OCI-M1 (cell line): ENCODE measurements around the gene JAK2.
"Not testable (repeated sequence)": the region's sequence is repeated elsewhere in the genome, so short reads cannot be mapped to it uniquely, and the experiment has no call there.

Experiments used
- DNase-seq: peaks from one replicate; lab custom pipeline; 2025; lab: John Stamatoyannopoulos, UW

Gene JAK2

GRCh38 chr9:4984621-4985385 lies at the start of gene JAK2:
TSS of gene JAK2 (plus strand) at chr9:4985272. CDS start at chr9:5021988, 36,716 bp downstream.
- DNase-seq = peak; percentile 100

GRCh38 chr9:4936277-4936676 lies 48.8 kb upstream of the JAK2 start:
- DNase-seq = peak; percentile 100

DNA sequence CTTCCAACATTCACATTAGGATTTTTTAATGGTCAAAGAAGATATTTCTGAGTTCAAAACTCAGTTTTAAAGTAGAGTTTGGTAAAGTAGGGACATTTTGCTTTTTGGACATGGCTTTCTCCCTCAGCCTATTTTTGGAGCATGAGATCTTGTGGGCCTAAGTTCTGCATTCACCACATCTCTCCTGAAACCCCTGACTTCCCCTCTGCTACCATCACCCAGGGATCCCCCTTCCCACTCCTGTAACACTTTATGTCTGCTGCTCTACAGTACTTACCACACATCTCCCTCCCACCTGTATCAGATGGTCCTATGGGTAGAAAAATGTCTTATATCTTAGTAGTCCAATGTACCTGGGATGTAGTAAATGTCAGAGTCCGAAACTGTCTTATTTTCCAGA lies 48.2 kb upstream of the JAK2 start:
- peak; percentile 99 for DNase-seq

- peak; percentile 99 for DNase-seq
Measured at GRCh38 chr9:4937446-4937845, 47.6 kb upstream of the JAK2 start.

DNA sequence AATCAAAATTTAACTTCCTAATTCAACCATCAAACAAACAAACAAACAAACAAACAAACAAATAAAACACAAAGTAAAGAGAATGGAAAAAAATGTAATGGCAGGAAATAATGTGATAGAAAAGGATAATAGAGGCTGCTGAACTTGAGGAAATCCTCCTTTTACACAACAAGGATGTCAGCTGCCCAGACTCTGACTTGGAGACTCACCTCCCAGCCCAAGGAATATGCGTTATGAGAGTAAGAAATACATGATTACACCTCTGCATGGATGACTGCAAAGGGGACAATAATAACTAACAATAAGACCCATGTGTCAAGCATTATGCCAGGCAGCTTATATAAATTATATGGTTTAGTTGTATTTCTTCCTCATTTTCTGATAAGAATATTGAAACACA lies 46.6 kb upstream of the JAK2 start:
- DNase-seq = no peak

DNA sequence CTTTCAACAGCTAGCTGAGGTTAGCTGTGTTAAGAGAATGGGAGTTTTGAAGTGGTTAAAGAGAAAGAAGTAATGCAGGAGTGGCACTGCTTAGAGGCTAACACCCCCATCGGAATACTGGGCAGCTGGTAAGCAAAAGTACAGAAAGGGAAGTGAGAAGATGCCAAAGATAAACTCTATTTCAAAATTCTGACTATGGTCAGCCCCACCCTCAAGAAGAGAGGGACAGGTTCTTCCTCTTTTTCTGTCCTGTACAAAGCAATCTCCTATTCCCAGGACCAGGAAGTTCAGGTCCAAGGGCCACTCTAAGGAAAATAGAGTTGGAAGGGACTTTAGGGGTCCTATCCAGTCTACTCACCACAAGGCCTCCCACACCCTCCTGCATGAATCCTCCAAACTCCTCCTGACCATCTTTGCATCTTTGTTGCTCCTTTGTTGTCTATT lies 45.9 kb upstream of the JAK2 start:
- peak; percentile 100 for DNase-seq

DNA sequence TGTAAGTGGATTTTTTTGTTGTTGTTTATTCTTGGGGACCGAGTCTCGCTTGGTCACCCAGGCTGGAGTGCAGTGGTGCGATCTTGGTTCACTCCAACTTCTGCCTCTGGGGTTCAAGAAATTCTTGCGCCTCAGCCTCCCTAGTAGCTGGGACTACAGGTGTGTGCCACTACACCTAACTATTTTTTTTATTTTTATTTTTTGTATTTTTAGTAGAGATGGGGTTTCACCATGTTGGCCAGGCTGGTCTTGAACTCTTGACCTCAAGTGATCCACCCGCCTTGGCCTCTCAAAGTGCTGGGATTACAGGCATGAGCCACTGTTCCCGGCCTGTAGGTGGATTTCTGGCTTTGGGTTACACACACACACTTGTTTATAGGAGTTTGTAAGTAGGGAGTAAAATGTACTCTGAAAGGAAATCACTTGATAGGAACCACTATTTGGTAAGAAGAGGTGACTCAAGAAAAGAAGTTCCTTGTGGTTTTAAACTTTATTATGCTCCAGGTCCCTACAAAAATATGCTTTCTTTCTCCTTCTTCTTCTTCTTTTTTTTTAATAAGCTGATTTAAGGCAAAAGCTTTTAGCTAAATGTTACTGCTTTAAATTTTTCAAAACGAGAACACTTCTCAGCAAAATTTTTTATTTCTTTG lies 42.9 kb upstream of the JAK2 start:
- DNase-seq = peak; percentile 98

DNA sequence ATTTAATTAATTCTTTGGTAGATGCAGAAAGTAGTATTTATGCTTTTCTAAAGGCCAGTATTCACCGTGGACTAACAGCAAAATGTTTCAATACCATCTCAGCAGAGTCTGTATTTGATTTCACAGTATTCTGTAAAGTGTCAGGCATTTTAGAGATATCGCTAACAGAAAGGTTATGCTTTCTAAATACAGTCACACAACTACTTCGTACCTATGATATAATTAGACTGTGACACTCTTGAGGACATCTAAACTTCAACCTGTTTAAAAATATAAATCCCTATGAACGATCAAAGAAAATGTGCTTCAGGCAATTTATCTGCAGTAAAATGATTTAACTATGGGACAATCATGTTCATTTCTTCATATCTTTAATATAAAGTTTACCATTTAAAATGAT lies 41.7 kb upstream of the JAK2 start:
- no peak for DNase-seq

DNA sequence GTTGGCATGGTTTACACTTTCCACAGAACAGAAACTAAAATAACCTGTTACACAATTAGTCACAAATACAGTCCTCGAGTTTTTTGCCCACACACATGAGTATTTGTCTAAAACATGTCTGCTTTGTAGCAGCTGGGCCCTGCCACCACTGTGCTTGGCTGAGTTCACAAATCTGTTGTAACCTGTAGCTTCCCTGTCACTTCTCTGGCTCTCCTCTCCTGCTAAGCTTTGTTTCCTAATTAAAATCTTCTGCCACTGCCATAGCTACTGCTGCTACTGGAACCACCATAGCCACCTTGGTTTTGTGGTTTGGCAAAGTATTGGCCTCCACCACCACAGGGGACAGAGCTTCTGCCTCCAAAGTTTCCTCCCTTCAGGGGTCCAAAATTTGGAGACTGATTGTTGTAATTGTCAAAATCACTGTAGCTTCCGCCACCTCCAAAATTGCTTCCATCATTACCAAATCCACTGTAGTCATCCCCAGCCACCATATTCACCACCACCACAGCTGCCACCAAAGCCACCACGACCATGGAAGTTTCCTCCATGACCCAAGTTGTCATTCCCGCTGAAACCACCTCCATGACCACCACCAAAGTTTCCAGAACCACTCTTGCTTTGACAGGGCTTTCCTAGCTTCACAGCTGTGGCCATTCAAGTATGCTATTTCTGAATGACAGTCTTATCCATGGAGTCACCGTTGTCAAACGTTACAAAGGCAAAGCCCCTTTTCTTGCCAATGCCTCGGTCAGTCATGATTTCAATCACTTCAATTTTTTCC lies 40.5 kb upstream of the JAK2 start:
- DNase-seq = not testable (repeated sequence)

- DNase-seq = no peak
Measured at GRCh38 chr9:4946937-4947336, 38.1 kb upstream of the JAK2 start.

- no peak for DNase-seq
Measured at GRCh38 chr9:4955836-4956235, 29.2 kb upstream of the JAK2 start.

DNA sequence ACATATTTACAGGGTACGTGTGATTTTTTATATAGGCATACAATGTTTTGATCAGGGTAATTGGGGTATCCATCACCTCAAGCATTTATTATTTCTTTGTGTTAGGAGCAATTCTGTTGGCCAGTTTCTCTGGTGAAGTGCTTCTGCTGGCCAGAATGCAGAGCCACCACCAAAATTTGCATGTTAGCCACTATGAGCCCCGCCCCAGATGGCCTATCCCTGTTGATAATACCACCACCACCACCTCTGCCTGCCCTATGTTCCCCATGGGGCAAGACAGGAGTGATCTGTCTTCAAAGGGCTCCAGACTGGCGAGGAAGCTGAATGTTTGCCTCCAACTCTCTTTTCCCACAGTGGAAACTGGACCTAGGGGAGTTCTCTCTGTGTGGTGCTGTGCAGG lies 26.0 kb upstream of the JAK2 start:
- DNase-seq = peak; percentile 98

DNA sequence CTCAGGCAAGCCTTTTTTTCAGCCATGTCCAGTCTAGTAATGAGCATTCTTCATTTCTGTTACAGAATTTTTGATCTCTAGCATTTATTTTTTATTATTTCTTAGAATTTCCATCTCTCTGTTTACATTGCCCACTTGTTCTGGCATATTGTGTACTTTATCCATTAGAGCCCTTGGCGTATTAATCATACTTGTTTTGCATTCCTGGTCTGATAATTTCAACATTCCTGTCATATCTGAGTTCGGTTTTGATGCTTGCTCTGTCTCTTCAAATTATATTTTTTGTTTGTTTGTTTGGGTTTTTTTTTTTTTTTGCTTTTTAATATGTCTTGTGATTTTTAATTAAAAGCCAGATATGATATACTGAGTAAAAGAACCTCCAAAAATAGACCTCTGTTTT lies 23.0 kb upstream of the JAK2 start:
- no peak for DNase-seq

- DNase-seq = peak; percentile 96
Measured at GRCh38 chr9:4964540-4964939, 20.5 kb upstream of the JAK2 start.

GRCh38 chr9:4965174-4965821 lies 19.8 kb upstream of the JAK2 start:
- DNase-seq = peak; percentile 99

DNA sequence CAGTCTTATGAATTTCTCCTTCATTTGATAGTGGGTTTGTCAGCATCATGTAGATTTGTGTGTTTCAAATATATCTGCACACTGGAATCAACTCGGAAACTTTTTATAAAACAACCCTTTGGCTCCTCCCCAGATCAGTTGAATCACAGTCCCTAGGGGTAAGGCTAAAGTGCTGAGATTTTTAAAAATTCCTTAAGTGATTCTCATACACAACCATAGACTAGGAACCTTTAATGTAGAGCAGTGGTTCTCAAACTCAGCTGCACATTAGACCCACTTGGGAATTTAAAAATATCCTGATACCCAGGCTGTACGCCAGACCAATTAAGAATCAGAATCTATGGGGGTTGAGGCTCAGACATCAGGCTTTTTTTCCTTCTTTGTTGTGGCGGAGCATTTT lies 17.5 kb upstream of the JAK2 start:
- DNase-seq = no peak

- no peak for DNase-seq
Measured at GRCh38 chr9:4969130-4969529, 15.9 kb upstream of the JAK2 start.

DNA sequence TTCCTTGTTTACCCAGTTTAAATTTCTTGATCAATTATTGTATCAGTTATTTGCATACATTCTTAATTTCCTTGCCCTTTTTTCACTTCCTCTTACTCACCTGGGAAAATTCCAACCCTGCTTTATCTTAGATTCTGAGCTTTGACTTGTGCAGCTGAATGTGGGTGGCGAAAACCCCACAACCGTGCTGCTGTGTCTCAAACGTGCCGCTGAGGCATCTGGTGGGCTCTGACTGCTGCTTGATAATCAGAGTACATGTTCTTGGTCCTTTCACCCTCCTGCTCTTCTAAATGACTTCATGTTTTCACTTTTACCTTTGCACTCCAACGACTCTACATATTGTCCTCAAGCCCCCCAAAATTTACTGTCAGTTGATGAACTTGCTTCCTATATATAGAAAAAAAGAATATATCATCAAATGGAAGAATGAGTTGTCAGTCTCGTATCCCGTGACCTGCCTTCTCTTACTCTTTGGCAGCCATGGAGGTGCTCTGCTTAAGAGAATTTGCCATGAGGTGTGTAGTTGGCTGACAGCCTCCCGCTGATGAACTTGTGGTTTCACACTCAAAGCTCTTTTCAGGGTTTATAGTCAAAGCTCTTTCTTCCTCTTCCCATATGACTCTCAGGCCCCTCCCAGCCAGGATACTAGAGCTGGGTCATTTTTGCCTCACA lies 14.0 kb upstream of the JAK2 start:
- peak; percentile 100 for DNase-seq

DNA sequence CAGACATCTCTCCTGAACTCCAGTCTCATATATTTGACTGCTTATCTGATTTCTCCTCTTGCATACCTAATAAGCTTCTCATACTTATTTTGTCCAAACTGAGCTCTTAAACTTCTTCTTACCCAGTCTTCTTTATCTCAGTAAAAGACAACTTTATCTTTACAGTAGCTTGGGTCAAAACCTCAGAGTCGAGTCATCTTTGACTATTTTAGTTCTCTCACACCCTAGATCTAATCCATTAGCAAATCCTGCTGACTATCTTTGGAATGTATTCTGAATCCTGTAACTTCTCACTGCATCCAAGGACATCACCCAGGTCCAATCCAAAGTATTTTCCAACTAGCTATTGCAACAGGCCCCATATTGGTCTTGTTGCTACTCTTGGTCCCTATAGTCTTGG lies 11.8 kb upstream of the JAK2 start:
- DNase-seq = peak; percentile 92

DNA sequence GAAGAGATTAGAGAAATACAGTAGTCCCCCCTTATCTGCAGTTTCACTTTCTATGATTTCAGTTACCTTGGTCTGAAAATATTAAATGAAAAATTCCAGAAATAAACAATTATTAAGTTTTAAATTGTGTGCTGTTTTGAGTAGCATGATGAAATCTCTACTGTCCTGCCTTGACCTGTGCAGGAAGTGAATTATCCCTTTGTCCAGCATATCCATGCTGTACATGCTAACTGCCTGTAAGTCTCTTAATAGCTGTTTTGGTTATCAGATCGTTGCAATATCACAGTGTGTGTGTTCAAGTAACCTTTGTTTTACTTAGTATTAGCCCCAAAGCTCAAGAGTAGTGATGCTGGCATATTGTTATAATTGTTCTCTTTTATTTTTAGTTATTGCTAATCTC lies 11.2 kb upstream of the JAK2 start:
- DNase-seq = peak; percentile 91

DNA sequence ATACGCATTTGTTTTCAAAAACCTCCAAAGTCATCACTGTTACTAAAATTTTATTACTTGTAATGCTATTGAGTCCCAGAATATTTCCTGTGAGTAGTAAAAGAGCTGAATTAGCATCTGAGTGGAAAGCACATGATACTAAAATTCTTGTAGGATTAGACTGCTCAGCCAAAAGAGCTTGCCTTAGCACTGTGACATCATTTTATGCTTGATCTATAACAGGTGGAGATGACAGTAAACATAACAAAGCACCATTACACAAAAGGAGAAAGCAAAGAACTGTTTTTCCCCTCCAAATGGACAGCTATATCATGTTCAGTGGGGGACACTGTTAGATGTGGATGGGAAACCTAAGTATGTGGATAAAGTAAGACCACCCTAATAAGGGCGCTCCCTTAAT lies 5.8 kb upstream of the JAK2 start:
- DNase-seq = no peak
